Amniotic stem cell (primary cell): ENCODE measurements around the gene ANKRD34A.

Experiments used
- DNase-seq: peaks from one replicate; lab custom pipeline; 2025; lab: John Stamatoyannopoulos, UW

ANKRD34A gene

GRCh38 chr1:145965119-145965744, 857 bp upstream of the ANKRD34A start:
- DNase-seq = no peak

GRCh38 chr1:145963265-145964019, 933 bp downstream of the ANKRD34A start:
- DNase-seq = peak; percentile 34

- no peak for DNase-seq
Measured at GRCh38 chr1:145962157-145963102, 1.9 kb downstream of the ANKRD34A start.

GRCh38 chr1:145961425-145962156, 2.8 kb downstream of the ANKRD34A start:
- no peak for DNase-seq

GRCh38 chr1:145961109-145961424, 3.3 kb downstream of the ANKRD34A start:
- DNase-seq = no peak

- DNase-seq = no peak
Measured at GRCh38 chr1:145960468-145961108, 3.8 kb downstream of the ANKRD34A start.

- DNase-seq = no peak
Measured at GRCh38 chr1:145959957-145960467, 4.4 kb downstream of the ANKRD34A start.

- DNase-seq = no peak
Measured at GRCh38 chr1:145959333-145959732, 5.0 kb downstream of the ANKRD34A start.

- no peak for DNase-seq
Measured at GRCh38 chr1:145958734-145959133, 5.6 kb downstream of the ANKRD34A start.

- DNase-seq = peak; percentile 95
Measured at GRCh38 chr1:145957443-145958319, 6.7 kb downstream of the ANKRD34A start, which contains the start of gene LIX1L. LIX1L (minus strand) TSS chr1:145958017; CDS start chr1:145957927, 90 bp downstream.

GRCh38 chr1:145956781-145957442, 7.5 kb downstream of the ANKRD34A start:
- no peak for DNase-seq

- no peak for DNase-seq
Measured at GRCh38 chr1:145956361-145956760, 8.0 kb downstream of the ANKRD34A start.

- no peak for DNase-seq
Measured at GRCh38 chr1:145955436-145955835, 8.9 kb downstream of the ANKRD34A start.

- no peak for DNase-seq
Measured at GRCh38 chr1:145953861-145954260, 10.5 kb downstream of the ANKRD34A start.

GRCh38 chr1:145952903-145953302, 11.5 kb downstream of the ANKRD34A start:
- DNase-seq = no peak

GRCh38 chr1:145951526-145951925, 12.8 kb downstream of the ANKRD34A start:
- no peak for DNase-seq

GRCh38 chr1:145949219-145949618, 15.2 kb downstream of the ANKRD34A start:
- no peak for DNase-seq

- no peak for DNase-seq
Measured at GRCh38 chr1:145947551-145947950, 16.8 kb downstream of the ANKRD34A start.

GRCh38 chr1:145946477-145946986, 17.8 kb downstream of the ANKRD34A start:
- DNase-seq = no peak
